GM23338 (cell line): ENCODE measurements around the gene ZNF544. TPM values are rescaled to one million over a fixed set of nuclear protein-coding genes. Genes with fewer than 3 reads are reported as not detected.
A peak's percentile ranks its signal among the peaks of the same experiment; 100 is the strongest.

Experiments
- ATAC-seq: fragments of 200-7000 bp; cut with Tn5 transposase; 3 replicates; pipeline ENCODE4 v1.9.1; 2020
- DNase-seq: peaks from one replicate; pipeline ENCODE4 v3.0.0-alpha.2; 2015; ENCODE audit warnings: low spot score
- H2AFZ ChIP-seq: fragments of 200-600 bp; sonication (generic); 2 replicates; pipeline ENCODE4 v1.8.0; 2016; ENCODE audit warnings: antibody characterized with exemption, mild to moderate bottlenecking, moderate library complexity
- H3F3A ChIP-seq: fragments of 200-600 bp; sonication (generic); replicated peaks from 2 replicates; pipeline ENCODE4 v1.8.0; 2017; ENCODE audit warnings: antibody characterized with exemption, mixed run types, low read depth
- H3K27ac ChIP-seq: fragments of 200-600 bp; sonication (generic); 2 replicates; pipeline ENCODE4 v1.6.1; 2016; ENCODE audit warnings: low read depth
- H3K27me3 ChIP-seq: fragments of 200-600 bp; sonication (generic); 2 replicates; pipeline ENCODE4 v1.8.0; 2016; ENCODE audit warnings: mild to moderate bottlenecking, mixed run types, moderate library complexity; ENCODE audit not compliant: insufficient read depth
- H3K36me3 ChIP-seq: fragments of 200-600 bp; sonication (generic); 2 replicates; pipeline ENCODE4 v1.8.0; 2016; ENCODE audit warnings: mild to moderate bottlenecking; ENCODE audit not compliant: insufficient read depth
- H3K4me1 ChIP-seq: fragments of 200-600 bp; sonication (generic); 2 replicates; pipeline ENCODE4 v1.8.0; 2016; ENCODE audit warnings: mild to moderate bottlenecking, moderate library complexity; ENCODE audit not compliant: insufficient read depth
- H3K4me2 ChIP-seq: fragments of 200-600 bp; sonication (generic); 2 replicates; pipeline ENCODE4 v1.7.1; 2017; ENCODE audit warnings: mixed run types
- H3K4me3 ChIP-seq: fragments of 200-600 bp; sonication (generic); 2 replicates; pipeline ENCODE4 v1.6.1; 2016; ENCODE audit warnings: mixed run types
- H3K79me2 ChIP-seq: fragments of 200-600 bp; sonication (generic); replicated peaks from 2 replicates; pipeline ENCODE4 v1.8.0; 2017; ENCODE audit warnings: mild to moderate bottlenecking; ENCODE audit not compliant: insufficient read depth
- H3K9me2 ChIP-seq: fragments of 200-600 bp; sonication (generic); 2 replicates; pipeline ENCODE4 v1.8.0; 2017; ENCODE audit not compliant: insufficient read depth
- H4K20me1 ChIP-seq: fragments of 200-600 bp; sonication (generic); replicated peaks from 2 replicates; pipeline ENCODE4 v1.8.0; 2017; ENCODE audit warnings: mild to moderate bottlenecking; ENCODE audit not compliant: insufficient read depth
- H3K27ac Mint-ChIP-seq: 2 replicates; pipeline ENCODE4 v1.8.0; 2020; ENCODE audit warnings: inconsistent platforms, mild to moderate bottlenecking, moderate library complexity, mixed read lengths
- H3K27me3 Mint-ChIP-seq: 3 replicates; pipeline ENCODE4 v1.8.0; 2022; ENCODE audit warnings: low read depth, mild to moderate bottlenecking, moderate library complexity, mixed read lengths, inconsistent platforms; ENCODE audit not compliant: insufficient read depth, poor library complexity
- H3K36me3 Mint-ChIP-seq: 3 replicates; pipeline ENCODE4 v1.8.0; 2021; ENCODE audit warnings: low read depth, mild to moderate bottlenecking, inconsistent platforms, moderate library complexity, mixed read lengths
- H3K4me1 Mint-ChIP-seq: 3 replicates; pipeline ENCODE4 v1.8.0; 2020; ENCODE audit warnings: mild to moderate bottlenecking, inconsistent platforms, mixed read lengths
- H3K4me3 Mint-ChIP-seq: 3 replicates; pipeline ENCODE4 v1.8.0; 2021; ENCODE audit warnings: moderate library complexity, mild to moderate bottlenecking, inconsistent platforms, mixed read lengths
- H3K9me3 Mint-ChIP-seq: 3 replicates; pipeline ENCODE4 v1.8.0; 2020; ENCODE audit warnings: moderate library complexity, mild to moderate bottlenecking, inconsistent platforms, mixed read lengths
- CREB1 ChIP-seq: fragments of 250-450 bp; sonication (Bioruptor Pico); IDR thresholded peaks from 2 replicates; pipeline ENCODE4 v1.5.0; 2020; ENCODE audit warnings: low read depth, mild to moderate bottlenecking, moderate library complexity
- CTCF ChIP-seq, 2 experiments: fragments of 200-600 bp in 1 of 2; sonication (generic) in 1 of 2; conservative IDR thresholded peaks; 2 replicates each; pipeline versions ENCODE4 v1.5.1 to v1.6.1; 2016 to 2017; ENCODE audit warnings: antibody characterized with exemption in 2 of 2, low read depth in 2 of 2, mild to moderate bottlenecking in 2 of 2, moderate library complexity in 1 of 2
- ETS1 ChIP-seq: IDR thresholded peaks from 2 replicates; pipeline ENCODE4 v1.6.1; 2016; ENCODE audit warnings: antibody characterized with exemption
- EZH2 ChIP-seq: fragments of 200-600 bp; sonication (generic); IDR thresholded peaks from one replicate; pipeline ENCODE4 v1.8.0; 2017; ENCODE audit warnings: antibody characterized with exemption, mild to moderate bottlenecking, low read depth; ENCODE audit not compliant: unreplicated experiment
- EZH2phosphoT487 ChIP-seq: fragments of 200-600 bp; sonication (generic); IDR thresholded peaks from one replicate; pipeline ENCODE4 v1.8.1; 2018; ENCODE audit warnings: antibody characterized with exemption; ENCODE audit not compliant: unreplicated experiment
- JUNB ChIP-seq: IDR thresholded peaks from one replicate; pipeline ENCODE4 v1.6.1; 2016; ENCODE audit warnings: antibody characterized with exemption; ENCODE audit not compliant: unreplicated experiment
- POLR2AphosphoS5 ChIP-seq: IDR thresholded peaks from 2 replicates; pipeline ENCODE4 v1.6.1; 2016; ENCODE audit warnings: antibody characterized with exemption, low read depth
- REST ChIP-seq: IDR thresholded peaks from one replicate; pipeline ENCODE4 v1.6.1; 2018; ENCODE audit warnings: antibody characterized with exemption; ENCODE audit not compliant: unreplicated experiment
- STAT1 ChIP-seq: IDR thresholded peaks from one replicate; pipeline ENCODE4 v1.6.1; 2016; ENCODE audit warnings: antibody characterized with exemption; ENCODE audit not compliant: unreplicated experiment
- ZNF331 ChIP-seq: fragments of 250-450 bp; sonication (Bioruptor Pico); IDR thresholded peaks from 2 replicates; pipeline ENCODE4 v1.5.0; 2020; ENCODE audit warnings: low read depth, mild to moderate bottlenecking, moderate library complexity
- polyA plus RNA-seq: library from polyadenylated mRNA; unstranded; fragments of >200 nt; fragmentation: Nextera tagmentation; extraction: Ambion mirVana; gene quantifications from 2 replicates; pipeline ENCODE4 v1.2.1, GENCODE V29; 2016
- total RNA-seq: library from RNA; depleted of rRNA; stranded (reverse); fragments of >200 nt; shearing (Covaris generic); gene quantifications from 2 replicates; pipeline ENCODE4 v1.2.3, GENCODE V29; 2014

Gene ZNF544
- total and polyA plus RNA-seq, 2 experiments from 2014 or later = 29.4 to 93.9 TPM

GRCh38 chr19:58279042-58279924 is 50.6 kb downstream of the ZNF544 start:
- Histone ChIP-seq H3K4me2 (peak overlapping the region; percentile 98), H3K36me3 (peaks cover 5% of the 10 kb centered on the region; the same call in 1 of the 2 replicates), H3K4me3 (peak overlapping the region; percentile 73), H3K27ac (peak overlapping the region; percentile 91), H3K27me3 (no peaks in the 10 kb centered on the region), H4K20me1 (peaks cover 46% of the 10 kb centered on the region), H3K4me1 (peaks cover 18% of the 10 kb centered on the region), H3K79me2 (peaks cover 69% of the 10 kb centered on the region), H2AFZ (peak overlapping the region; percentile 82), H3K9me2 (no peaks in the 10 kb centered on the region), H3F3A (0 out of 2 replicates have a peak, but pooled peaks cover 4% of the 10 kb centered on the region)
- TF ChIP-seq STAT1 (no peak), EZH2phosphoT487 (no peak), POLR2AphosphoS5 (no peak; the same call in 1 of the 2 replicates), EZH2 (no peak), CREB1 (CRISPR knock-in tag) (no peak), ZNF331 (CRISPR knock-in tag) (no peak), ETS1 (no peak), CTCF (conservative IDR thresholded peaks at IDR 0.05; ENCODE audit: low read depth in 2 of 2) (no peak), REST (no peak), JUNB (no peak)
- Mint-ChIP-seq H3K9me3 (no peaks in the 10 kb centered on the region), H3K27ac (peak overlapping the region; percentile 98), H3K4me1 (peaks cover 21% of the 10 kb centered on the region), H3K4me3 (peak overlapping the region; percentile 94), H3K27me3 (peaks cover 14% of the 10 kb centered on the region), H3K36me3 (peaks cover 55% of the 10 kb centered on the region)
- ATAC-seq (peak; percentile 70), DNase-seq (peak; percentile 82)
